Measurements from ENCODE around the gene GRIK4. TPM values are rescaled to one million over a fixed set of nuclear protein-coding genes. Genes with fewer than 3 reads are reported as not detected.

The GRIK4 gene
- total and polyA plus RNA-seq, 2 donors (not counting 1 experiment from before 2014, with no cell fraction given) = 0.12 to 0.27 TPM

DNA sequence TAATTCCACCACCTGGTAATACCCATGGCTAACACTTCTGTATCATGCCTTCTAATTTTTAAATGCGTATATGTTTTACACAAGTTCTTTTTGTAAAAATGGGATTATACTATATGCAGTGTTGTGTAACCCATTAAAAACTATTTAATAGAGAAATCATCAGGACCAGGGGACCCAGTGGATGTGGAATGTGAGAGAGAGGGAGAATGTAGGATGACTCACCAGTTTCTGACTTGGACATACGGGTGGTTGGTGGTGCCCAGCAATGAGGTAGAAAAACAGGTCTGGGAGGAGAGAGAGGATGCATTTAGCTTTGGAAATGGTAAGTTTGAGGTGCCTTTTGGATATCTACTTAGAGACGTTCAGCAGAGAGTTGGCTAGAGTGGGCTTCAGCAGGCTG, 400.4 kb downstream of the GRIK4 start:
- Mint-ChIP-seq H3K4me1 (no peaks in the 10 kb centered on the region), H3K9me3 (ENCODE audit: insufficient read depth) (no peaks in the 10 kb centered on the region), H3K27ac (no peak overlapping the region), H3K4me3 (no peak overlapping the region), H3K27me3 (peaks cover 32% of the 10 kb centered on the region)
- ChIA-PET POLR2A (no interaction called here), CTCF (interaction anchor here (1.0 to 1.9 kb wide), 2 partner anchors 13 to 17 kb away, joined by 3 to 4 read pairs; no protein-coding TSS in a partner anchor)
- ATAC-seq (ENCODE audit: low read depth) = no peak
- Histone ChIP-seq H3K9ac (ENCODE audit: low read length) (no peak overlapping the region), H3K9me3 (ENCODE audit: control extremely low read depth in 1 of 3, control insufficient read depth in 2 of 3, insufficient read depth in 1 of 3, low read length in 2 of 3) (no peaks in the 10 kb centered on the region), H4K20me1 (ENCODE audit: control insufficient read depth, insufficient read depth, low read length, poor library complexity, severe bottlenecking) (no peaks in the 10 kb centered on the region), H3K27me3 (replicated peaks in 1 of 4; ENCODE audit: control extremely low read depth in 1 of 4, control insufficient read depth in 3 of 4, insufficient read depth in 4 of 4, low read length in 3 of 4) (peaks cover 0 to 12% (median 0%) of the 10 kb centered on the region in 4 experiments), H3K4me1 (ENCODE audit: control insufficient read depth in 2 of 2, insufficient read depth in 2 of 2, low read length in 2 of 2) (no peaks in the 10 kb centered on the region), H3K27ac (ENCODE audit: low read length in 2 of 2) (no peak overlapping the region), H3K4me2 (replicated peaks; ENCODE audit: low read depth, low read length, poor library complexity, severe bottlenecking) (no peak overlapping the region), H3K36me3 (replicated peaks in 1 of 2; ENCODE audit: control extremely low read depth in 1 of 2, control insufficient read depth in 1 of 2, extremely low read depth in 1 of 2, insufficient read depth in 2 of 2, low read length in 1 of 2) (no peaks in the 10 kb centered on the region), H2AFZ (ENCODE audit: insufficient read depth, low read depth, low read length, poor library complexity, severe bottlenecking) (no peak overlapping the region), H3K4me3 (ENCODE audit: control extremely low read depth in 1 of 5, extremely low read depth in 1 of 5, insufficient read depth in 1 of 5, low read depth in 2 of 5, low read length in 4 of 5) (no peak overlapping the region), H3K79me2 (ENCODE audit: control insufficient read depth, insufficient read depth, low read length) (no peaks in the 10 kb centered on the region)
- TF ChIP-seq EZH2 (IDR thresholded peaks at IDR 0.05; ENCODE audit: borderline replicate concordance, insufficient read depth, low read depth, low read length, poor library complexity, severe bottlenecking) = no peak
- TF ChIP-seq, protein P1, sequence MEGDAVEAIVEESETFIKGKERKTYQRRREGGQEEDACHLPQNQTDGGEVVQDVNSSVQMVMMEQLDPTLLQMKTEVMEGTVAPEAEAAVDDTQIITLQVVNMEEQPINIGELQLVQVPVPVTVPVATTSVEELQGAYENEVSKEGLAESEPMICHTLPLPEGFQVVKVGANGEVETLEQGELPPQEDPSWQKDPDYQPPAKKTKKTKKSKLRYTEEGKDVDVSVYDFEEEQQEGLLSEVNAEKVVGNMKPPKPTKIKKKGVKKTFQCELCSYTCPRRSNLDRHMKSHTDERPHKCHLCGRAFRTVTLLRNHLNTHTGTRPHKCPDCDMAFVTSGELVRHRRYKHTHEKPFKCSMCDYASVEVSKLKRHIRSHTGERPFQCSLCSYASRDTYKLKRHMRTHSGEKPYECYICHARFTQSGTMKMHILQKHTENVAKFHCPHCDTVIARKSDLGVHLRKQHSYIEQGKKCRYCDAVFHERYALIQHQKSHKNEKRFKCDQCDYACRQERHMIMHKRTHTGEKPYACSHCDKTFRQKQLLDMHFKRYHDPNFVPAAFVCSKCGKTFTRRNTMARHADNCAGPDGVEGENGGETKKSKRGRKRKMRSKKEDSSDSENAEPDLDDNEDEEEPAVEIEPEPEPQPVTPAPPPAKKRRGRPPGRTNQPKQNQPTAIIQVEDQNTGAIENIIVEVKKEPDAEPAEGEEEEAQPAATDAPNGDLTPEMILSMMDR (IDR thresholded peaks at IDR 0.05) = no peak
- intact Hi-C loops (cut with micrococcal nuclease) = no loop called here
- WGBS (ENCODE audit: insufficient coverage) = 86% methylated on average over 2 of the region's 3 CpGs
- no peak for DNase-seq

DNA sequence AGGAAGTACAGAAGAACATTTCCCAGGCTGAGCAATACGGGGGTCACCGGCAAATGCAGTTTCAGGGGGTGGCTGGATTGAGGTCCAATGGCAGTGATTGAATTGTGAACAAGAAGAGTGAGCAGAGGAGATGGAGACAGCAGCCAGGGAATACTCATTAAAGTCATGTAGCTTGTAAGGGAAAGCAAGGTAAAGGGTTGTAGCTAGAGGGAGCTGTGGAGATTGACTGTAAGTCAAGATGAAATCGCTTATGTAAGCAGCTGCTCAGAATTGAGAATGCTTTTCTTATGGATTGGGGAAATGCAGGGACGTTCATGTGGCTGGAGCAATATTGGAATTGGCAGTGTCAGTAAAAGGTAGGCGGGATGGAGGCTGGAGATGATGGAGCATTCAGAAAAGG, 401.0 kb downstream of the GRIK4 start:
- no peak overlapping the region for H3K4me3 ChIP-seq (ENCODE audit: control extremely low read depth in 1 of 5, extremely low read depth in 1 of 5, insufficient read depth in 1 of 5, low read depth in 2 of 5, low read length in 4 of 5)
- H3K27ac ChIP-seq (ENCODE audit: low read length in 2 of 2) = no peak overlapping the region
- no peaks in the 10 kb centered on the region for H4K20me1 ChIP-seq (ENCODE audit: control insufficient read depth, insufficient read depth, low read length, poor library complexity, severe bottlenecking)
- H3K9ac ChIP-seq (ENCODE audit: low read length) = no peak overlapping the region
- no peaks in the 10 kb centered on the region for H3K4me1 Mint-ChIP-seq
- H2AFZ ChIP-seq (ENCODE audit: insufficient read depth, low read depth, low read length, poor library complexity, severe bottlenecking) = no peak overlapping the region
- no peaks in the 10 kb centered on the region for H3K9me3 Mint-ChIP-seq (ENCODE audit: insufficient read depth)
- ATAC-seq (ENCODE audit: low read depth) (no peak), DNase-seq (no peak)
- H3K4me2 ChIP-seq (replicated peaks; ENCODE audit: low read depth, low read length, poor library complexity, severe bottlenecking) = no peak overlapping the region
- no peaks in the 10 kb centered on the region for H3K36me3 ChIP-seq (replicated peaks in 1 of 2; ENCODE audit: control extremely low read depth in 1 of 2, control insufficient read depth in 1 of 2, extremely low read depth in 1 of 2, insufficient read depth in 2 of 2, low read length in 1 of 2)
- H3K4me1 ChIP-seq (ENCODE audit: control insufficient read depth in 2 of 2, insufficient read depth in 2 of 2, low read length in 2 of 2) = no peaks in the 10 kb centered on the region
- no peak for TF ChIP-seq EZH2 (IDR thresholded peaks at IDR 0.05; ENCODE audit: borderline replicate concordance, insufficient read depth, low read depth, low read length, poor library complexity, severe bottlenecking)
- TF ChIP-seq, protein P1 (IDR thresholded peaks at IDR 0.05) = no peak
- CTCF ChIA-PET = interaction anchor here (0.9 to 1.9 kb wide), 4 partner anchors 9 to 282 kb away, joined by 3 to 6 read pairs (median 4); no protein-coding TSS in a partner anchor
- POLR2A ChIA-PET = no interaction called here
- H3K79me2 ChIP-seq (ENCODE audit: control insufficient read depth, insufficient read depth, low read length) = no peaks in the 10 kb centered on the region
- H3K27me3 Mint-ChIP-seq = peaks cover 33% of the 10 kb centered on the region
- H3K27me3 ChIP-seq (replicated peaks in 1 of 4; ENCODE audit: control extremely low read depth in 1 of 4, control insufficient read depth in 3 of 4, insufficient read depth in 4 of 4, low read length in 3 of 4) = peaks cover 0 to 12% (median 0%) of the 10 kb centered on the region in 4 experiments
- 46% methylated on average over 5 of the region's 5 CpGs for WGBS (ENCODE audit: insufficient coverage)
- no peaks in the 10 kb centered on the region for H3K9me3 ChIP-seq (ENCODE audit: control extremely low read depth in 1 of 3, control insufficient read depth in 2 of 3, insufficient read depth in 1 of 3, low read length in 2 of 3)
- H3K4me3 Mint-ChIP-seq = no peak overlapping the region
- no peak overlapping the region for H3K27ac Mint-ChIP-seq
- intact Hi-C loops (cut with micrococcal nuclease) = no loop called here
